Inferior parietal cortex (tissue), 1 donor: ENCODE results near the gene TPM2.
"Not testable (repeated sequence)": the region's sequence is repeated elsewhere in the genome, so short reads cannot be mapped to it uniquely, and the experiment has no call there.

Source experiments
- DNase-seq: peaks from one replicate; pipeline ENCODE4 v3.0.0-alpha.2; 2016; ENCODE audit errors: extremely low spot score

Gene TPM2

DNA sequence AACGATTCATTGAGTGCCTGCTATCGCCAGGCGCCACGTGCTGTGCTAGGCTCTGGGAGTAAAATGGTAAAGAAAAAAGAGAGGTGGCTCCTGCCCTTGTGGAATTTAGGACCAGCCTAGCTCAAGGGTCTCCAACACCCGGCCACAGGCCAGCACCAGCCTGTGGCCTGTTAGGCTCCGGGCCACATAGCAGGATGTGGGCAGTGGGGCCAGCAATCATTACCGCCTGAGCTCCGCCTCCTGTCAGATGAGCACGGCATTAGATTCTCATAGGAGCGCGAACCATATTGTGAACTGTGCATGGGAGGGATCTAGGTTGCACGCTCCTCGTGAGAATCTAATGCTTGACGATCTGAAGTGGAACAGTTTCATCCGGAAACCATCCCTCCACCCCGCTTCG is 33.4 kb downstream of the TPM2 start:
- DNase-seq, result no peak

DNA sequence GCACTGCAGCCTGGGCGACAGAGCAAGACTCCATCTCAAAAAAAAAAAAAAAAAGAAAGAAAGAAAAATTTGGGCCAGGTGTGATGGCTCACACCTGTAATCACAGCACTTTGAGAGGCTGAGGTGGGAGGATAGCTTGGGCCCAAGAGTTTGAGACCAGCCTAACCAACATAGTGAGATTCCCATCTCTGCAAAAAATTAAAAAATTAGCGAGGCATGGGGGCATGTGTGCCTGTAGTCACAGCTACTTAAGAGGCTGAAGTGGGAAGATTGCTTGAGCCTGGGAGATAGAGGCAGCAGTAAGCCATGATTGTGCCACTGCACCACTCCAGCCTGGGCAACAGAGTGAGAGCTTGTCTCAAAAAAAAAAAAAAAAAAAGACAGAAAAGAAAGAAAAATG is 36.1 kb downstream of the TPM2 start:
- DNase-seq, result no peak

DNA sequence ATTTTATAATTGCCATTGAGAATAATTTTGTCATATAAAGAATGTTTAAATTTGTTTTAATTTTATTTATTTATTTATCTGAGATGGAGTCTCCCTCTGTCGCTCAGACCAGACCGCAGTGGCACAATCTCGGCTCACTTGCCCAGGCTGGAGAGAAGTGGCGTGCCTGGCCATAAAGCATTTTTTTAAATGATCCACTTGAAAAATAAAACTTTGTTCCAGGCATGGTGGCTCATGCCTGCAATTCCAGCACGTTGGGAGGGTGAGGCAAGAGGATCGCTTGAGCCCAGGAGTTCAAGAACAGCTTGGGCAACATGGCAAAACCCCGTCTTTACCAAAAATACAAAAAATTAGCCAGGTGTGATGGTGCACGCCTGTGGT is 36.9 kb downstream of the TPM2 start:
- no peak for DNase-seq

DNA sequence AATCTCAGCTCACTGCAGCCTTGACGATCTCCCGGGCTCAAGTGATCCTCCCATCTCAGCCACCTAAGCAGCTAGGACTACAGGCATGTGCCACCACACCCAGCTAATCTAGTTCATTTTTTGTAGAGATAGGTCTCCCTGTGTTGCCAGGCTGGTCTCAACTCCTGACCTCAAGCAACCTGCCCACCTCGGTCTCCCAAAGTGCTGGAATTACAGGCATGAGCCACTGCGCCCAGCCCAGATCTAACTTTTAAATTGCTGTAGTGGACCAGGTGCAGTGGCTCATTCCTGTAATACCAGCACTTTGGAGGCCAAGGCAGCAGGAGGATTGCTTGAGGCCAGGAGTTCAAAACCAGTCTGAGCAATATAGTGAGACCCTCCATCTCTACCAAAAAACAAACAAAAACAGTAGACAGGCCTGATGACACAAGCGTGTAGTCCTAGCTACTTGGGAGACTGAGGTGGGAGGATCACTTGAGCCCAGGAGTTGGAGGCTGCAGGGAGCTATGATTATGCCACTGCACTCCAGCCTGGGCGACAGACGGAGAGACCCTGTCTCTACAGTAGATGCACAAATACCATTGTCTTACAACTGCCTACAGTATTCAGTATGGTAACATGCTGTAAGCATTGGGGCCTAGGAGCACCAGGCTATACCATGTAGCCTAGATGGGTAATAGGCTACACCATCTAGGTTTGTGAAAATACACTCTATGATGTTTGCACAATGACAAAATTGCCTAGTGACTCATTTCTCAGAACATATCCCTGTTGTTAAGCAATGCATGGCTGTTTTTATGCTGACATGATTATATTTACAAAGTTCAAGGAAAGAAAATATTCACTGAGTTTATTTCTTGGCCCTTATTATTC is 37.5 kb downstream of the TPM2 start:
- no peak for DNase-seq

DNA sequence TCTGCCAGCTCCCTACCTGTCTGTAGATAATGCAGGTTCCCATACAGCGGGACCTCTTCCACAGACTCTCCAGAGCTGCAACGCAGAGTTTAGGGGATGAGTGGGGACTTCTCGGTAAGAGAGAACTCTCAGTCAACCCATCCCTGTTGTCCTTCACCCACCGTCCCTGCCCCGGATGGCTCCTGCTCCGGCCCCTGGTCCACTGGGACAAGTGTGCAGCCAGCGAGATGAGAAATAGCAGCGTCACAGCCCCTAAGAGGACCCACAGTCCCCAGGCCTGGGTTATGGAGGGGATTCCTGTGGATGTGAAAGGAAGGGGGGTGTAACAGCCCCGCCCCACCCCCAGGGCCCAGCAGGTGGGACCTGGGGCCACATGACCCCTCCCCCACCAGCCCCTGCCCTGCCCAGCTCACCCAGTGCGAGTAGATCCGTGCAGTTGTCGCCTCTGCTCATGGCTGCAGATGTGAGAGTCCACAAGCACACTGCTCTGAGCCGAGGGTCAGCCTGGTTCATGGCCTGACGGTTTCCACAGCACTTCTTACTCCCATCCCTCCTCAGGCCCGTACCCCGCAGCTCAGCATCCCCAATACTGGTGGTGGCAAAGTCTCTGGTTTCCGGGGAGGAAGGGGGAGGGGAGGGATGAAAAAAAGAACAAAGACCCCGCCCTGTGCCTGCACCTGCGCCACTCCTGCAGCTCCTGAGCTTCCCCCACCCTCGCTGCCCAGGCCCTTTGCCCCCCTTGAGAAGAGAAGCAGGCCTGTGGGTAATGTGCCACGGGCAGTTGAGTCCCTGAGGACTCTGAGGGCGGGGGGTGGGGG is 39.2 kb downstream of the TPM2 start, which contains the start of gene SIT1:
SIT1 (minus strand) TSS at position 591 of the 818 bp plus-strand sequence; CDS start at position 513, 78 bp downstream.
- DNase-seq, result no peak

DNA sequence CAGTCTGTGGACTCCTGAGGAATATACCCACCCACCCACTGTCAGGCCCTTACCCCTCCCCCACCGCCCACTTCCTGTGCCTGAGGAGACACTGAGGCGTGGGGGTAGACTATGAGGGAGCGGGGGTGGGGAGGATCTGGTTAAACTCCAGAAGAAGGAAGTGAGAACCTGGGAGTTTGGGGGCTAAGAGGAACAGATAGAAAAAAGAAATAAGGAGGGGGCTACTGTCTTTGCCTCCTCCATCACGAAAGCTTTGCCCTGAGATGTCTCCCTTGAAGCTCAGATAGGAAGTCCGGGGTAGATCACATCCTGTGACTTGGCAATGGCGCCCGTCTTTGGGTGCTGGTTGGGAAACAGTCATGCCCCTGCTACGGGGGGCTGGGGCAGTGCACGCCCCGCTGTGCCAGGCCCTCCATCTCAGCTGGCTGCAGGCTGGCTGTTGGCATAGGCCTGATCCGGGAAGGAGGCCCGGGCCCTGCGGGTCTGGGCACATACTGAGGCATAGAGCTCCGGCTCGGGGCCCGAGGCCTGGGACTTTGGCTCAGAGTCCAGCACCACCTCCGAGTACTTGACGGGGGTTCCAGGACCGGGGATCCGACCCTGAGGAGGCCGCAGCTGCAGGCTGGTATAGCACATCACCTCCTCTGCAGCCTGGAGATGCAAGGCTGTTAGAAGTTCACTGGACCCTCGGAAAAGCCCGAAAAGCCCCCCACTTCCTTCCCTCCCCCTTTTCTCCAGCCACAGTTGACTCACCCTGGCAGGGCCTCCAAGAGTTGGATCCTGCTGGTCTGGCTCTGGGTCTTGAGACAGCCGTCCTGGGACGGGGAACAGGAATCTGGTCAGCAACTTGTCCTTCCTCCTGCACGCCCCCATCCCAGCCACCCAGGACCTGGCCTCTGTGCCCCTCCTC is 40.0 kb downstream of the TPM2 start:
- DNase-seq, result no peak

DNA sequence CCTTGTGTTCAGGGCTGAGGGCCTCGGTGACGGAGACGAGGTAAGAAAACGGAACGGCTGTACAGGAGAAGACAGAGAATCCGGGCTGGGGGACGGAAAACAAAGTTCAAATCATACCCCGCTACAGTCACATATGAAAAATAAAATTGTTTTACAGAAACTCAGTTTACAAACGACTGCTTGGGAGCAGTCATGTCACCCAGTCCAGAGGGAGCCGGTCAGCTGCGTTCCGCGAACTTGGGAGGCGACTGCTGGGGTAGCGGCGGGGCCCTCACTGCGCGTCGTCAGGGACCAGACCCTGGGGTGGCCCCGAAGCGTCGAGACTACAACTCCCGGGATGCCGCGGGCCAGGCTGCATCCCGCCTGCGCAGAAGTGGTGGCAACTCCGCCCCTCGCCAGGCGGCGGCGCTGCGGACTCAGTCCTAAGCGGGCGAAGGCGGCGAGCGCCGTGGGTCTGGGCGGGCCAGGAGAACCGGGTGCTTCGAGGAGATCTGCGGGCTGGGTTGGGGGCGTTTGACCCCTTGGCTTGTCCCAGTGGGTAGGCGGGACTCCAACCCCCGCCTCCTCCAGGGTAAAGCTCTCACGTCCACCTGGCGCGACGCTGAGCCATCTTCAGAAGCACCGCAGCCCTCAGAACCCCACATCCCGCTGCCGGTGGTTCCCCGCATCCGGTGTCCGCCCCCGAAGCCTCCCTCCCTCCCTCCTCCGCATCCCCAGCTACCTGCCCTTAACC is 43.0 kb downstream of the TPM2 start:
- DNase-seq, result peak; percentile 94

DNA sequence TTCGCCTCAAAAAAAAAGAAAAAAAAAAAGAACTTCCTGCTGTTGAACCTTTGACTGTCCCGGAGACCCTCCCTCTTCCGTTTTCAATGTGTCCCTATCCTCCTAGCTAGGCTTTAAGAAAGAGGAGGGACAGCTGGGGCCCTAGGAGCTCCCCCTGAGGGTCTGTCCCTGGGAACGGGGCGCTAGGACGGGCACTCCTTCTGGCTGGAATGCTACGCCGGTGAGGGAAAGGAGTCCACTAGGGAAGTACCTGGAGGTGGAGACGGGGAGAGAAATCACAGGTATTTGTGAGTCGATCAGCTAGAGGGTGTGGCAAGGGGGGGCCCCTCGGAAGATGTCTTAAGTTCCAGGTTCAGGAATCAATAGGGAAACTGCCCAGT is 43.6 kb downstream of the TPM2 start:
- DNase-seq, result peak; percentile 22

DNA sequence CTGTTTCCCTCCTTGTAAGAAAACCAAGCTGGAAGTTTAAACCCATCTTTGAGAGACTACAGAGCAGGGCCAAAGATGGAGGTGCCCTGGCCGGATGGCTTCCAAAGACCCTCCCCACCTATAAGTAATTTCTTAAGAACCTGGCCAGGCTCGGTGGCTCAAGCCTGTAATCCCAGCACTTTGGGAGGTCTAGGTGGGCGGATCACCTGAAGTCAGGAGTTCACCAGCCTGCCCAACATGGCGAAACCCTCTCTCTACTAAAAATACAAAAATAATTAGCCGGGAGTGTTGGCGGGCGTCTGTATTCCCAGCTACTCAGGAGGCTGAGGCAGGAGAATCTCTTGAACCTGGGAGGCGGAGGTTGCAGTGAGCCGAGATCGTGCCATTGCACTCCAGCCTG is 44.0 kb downstream of the TPM2 start:
- DNase-seq, result not testable (repeated sequence)

DNA sequence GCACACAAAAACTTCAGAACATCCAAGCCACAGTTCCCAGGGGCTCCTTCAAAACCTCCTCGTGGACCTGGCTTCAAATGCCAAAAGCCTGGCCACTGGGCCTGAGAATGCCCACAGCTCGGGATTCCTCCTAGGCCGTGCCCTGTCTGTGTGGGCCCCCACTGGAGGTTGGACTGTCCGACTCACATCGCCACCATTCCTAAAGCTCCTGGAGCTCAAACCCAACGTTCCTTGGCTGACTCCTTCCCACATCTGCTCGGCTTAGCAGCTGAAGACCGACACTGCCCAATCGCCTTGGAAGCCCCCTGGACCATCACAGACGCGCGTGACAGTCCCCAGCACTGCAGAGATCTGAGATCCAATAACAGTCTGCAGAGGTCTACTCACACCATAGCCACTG is 46.7 kb downstream of the TPM2 start:
- DNase-seq, result no peak

DNA sequence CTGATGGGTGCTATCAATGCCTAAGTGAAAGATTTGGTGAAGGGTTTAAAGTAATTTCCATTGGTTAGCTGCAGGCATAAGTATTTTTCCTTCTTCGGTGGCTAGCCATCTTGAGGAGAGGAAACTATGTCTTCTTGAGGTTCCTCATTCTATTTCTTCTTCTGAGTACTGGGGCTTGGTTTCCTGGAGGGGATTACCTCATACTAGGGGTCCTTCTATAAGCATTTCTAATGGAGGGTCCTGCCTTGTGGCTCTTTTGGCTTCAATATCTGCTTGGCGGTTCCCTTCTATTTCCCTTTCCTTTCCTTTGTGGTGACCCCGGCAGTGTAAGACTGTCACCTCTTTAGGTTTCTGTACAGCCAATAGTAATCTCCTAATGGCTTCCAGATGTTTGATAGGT is 48.2 kb downstream of the TPM2 start:
- not testable (repeated sequence) for DNase-seq

DNA sequence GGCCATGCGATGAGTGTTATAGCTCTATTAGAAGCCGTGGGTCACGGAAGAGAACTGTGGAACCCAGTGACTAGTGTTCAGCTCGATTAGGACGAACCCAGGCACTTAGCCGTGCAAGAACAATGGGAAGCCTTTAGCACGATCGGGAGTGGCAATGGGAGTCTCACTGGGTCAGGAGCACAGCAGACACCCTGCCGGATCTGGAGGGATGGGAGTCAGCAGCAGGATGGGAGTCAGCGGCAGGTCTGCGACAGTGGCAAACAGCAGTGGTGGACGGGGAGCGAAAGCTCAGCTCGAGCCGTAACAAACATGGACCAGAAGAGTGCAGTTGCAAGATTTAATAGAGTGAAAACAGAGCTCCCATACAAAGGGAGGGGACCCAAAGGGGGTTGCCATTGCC is 49.3 kb downstream of the TPM2 start:
- DNase-seq, result not testable (repeated sequence)

DNA sequence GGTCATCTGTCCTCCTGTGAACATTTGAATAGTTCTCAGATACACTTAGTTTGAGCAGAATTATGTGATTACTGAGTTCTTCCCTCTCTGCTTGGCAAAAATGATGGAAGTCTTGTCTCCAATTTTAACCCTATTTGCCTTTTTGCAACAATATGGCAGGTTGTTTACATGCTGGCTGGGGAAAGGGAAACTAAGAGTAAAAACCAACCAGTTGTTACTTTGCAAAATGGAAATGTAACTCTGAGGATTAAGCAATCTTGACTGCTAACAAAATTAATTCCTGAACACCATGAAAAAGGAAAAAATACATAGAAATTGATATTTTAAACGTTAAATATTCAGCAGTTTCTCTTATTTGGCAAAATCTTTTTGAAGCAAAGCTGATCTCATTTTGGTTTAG is 50.1 kb downstream of the TPM2 start:
- no peak for DNase-seq

DNA sequence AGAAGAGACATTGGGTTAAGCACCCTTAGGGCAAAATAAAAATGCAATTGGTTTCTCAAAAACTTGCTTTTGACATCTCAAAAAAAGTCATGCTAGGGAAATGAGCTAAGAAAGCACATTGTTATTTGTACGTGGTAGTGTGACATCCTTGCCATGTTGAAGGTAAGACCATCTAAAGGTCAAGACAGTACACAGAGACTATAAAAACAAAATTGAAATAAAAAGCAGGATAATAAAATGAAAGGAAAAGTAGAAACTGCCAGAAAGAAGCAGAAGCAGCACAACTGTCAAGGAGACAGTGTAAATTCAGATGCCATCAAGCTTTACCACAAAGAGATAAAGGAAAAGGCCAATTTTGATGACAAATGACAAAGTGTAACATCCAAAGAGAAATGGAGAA is 50.5 kb downstream of the TPM2 start:
- DNase-seq, result not testable (repeated sequence)

DNA sequence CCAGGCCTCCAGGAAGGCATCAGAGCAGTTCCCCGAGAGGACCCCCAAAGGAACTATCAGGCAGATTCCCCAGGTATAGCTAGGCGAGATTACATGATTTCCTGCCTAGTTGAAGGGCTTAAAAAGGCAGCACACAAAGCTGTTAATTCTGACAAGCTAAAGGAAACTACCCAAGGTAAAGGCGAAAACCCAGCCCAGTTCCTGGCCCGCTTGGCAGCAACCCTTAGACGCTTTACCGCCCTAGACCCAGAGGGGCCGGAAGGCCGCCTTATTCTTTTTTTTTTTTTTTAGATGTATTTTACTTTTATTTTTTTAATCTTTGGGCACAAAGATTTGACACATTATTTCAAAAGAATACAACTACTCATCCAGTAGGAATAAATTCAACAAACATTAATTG is 51.0 kb downstream of the TPM2 start:
- not testable (repeated sequence) for DNase-seq

DNA sequence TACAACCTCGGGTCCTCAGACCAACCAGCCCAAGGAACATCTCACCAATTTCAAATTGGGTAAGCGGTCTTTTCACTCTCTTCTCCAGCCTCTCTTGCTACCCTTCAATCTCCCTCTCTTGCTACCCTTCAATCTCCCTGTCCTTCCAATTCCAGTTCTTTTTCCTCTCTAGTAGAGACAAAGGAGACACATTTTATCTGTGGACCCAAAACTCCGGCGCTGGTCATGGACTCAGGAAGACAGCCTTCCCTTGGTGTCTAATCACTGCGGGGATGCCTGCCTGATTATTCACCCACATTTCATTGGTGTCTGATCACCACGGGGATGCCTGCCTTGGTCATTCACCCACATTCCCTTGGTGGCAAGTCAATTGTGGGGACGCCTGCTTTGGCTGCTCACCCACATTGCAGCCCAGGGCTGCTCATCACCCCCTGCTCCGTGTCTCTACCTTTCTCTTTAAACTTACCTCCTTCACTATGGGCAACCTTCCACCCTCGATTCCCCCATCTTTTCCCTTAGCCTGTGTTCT is 52.2 kb downstream of the TPM2 start:
- not testable (repeated sequence) for DNase-seq

DNA sequence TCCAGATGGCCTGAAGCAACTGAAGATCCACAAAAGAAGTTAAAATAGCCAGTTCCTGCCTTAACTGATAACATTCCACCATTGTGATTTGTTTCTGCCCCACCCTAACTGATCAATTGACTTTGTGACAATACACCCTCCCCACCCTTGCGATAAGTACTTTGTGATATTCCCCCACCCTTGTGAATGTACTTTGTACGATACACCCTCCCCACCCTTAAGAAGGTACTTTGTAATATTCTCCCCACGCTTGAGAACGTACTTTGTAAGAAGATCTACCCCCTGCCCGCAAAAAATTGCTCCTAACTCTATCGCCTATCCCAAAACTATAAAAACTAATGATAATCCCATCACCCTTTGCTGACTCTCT is 52.9 kb downstream of the TPM2 start:
- DNase-seq, result not testable (repeated sequence)

DNA sequence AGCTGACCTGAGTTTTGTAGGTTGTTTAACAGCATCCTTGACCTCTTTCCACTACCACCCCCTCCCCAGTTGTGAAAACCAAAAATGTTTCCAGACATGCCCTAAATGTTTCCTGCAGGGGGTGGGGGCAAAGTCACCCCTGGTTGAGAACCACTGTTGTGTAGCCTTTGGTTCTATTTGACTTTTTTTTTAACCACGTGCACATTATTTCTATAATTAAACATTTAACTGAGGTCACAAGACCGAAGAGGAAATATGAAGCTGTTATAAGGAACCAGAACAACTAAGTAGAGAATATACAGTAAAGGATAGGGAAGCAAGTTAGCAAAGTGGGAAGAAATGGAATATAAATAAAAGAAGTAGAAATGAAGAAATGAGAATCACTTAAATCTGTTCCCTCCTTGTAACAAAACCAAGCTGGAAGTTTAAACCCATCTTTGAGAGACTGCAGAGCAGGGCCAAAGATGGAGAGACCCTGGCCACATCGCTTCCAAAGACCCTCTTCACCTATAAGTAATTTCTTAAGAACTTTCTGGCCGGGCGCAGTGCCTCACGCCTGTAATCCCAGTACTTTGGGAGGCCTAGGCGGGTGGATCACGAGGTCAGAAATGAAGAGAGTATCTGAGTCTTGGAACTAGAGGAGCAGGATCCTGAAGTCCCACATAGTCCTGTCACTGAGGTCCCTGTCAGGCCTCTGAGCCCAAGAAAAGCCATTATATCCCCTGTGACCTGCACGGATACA is 53.4 kb downstream of the TPM2 start:
- no peak for DNase-seq

DNA sequence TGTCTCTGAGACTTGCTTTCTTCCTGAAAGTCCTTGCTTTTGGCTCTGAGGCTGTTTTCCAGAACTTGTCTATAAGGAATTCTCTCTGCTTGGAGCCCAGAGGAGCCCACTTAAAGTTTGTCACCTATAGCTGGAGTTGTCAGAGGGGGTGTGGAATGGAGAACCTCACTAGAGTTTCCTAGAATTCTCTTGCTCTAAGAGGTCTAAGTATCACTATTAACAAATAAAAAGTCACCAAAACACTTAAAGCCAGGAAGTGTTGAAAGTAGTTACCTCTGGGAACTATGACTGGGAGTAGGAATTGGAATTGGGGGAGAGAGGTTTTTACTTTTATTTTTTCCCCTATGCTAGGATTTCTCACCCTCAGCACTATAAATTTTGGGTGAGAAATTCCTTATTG is 54.0 kb downstream of the TPM2 start:
- no peak for DNase-seq
